Measurements from ENCODE around the gene PFAS. TPM values are rescaled to one million over a fixed set of nuclear protein-coding genes. Genes with fewer than 3 reads are reported as not detected.

PFAS gene
- total and polyA plus RNA-seq, 2 of the 8 experiments (the other 6 are each of a cell fraction or from before 2014, with no cell fraction given) = 88.4 to 248 TPM

DNA sequence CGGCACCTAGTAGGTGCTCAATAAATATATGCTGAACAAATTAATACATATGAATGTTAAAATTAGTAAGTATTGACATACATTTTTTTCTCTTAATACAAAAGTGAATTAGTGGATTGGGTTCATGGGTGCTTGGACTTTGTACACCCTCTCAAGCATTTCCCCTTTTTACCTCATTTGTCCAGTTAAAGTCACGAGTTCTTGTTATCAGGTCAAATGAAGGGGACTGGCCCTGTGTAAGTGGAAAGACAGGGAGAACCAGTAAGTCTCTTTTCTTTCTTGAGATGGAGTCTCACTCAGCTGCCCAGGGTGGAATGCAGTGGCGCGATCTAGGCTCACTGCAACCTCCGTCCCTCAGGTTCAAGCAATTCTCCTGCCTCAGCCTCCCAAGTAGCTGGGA is 25.7 kb downstream of the PFAS start:
- Histone ChIP-seq H3K9ac (replicated peaks in 1 of 4; ENCODE audit: extremely low read depth in 1 of 4, low read depth in 3 of 4, low read length in 3 of 4) (no peak overlapping the region), H2BK120ac (replicated peaks; ENCODE audit: low read depth, low read length) (no peak overlapping the region)
- POLR2A ChIA-PET (ENCODE audit: partially characterized antibody) = interaction anchor here (11.9 to 66.3 kb wide), 2 partner anchors 10 to 32 kb away, joined by 115 to 1521 read pairs; partner anchors contain the start of genes CTC1, PFAS and RANGRF

More for the DNA sequence above, 25.7 kb downstream of the PFAS start:
- Histone ChIP-seq H3K18ac (ENCODE audit: extremely low read depth, low read length) (no peak overlapping the region), H3K4me3 (ENCODE audit: extremely low read depth in 1 of 4, insufficient read depth in 2 of 4, low read depth in 3 of 4, low read length in 4 of 4) (no peak overlapping the region), H3K79me2 (ENCODE audit: control insufficient read depth in 1 of 2, insufficient read depth in 2 of 2, low read length in 2 of 2) (no peaks in the 10 kb centered on the region), H2AFZ (ENCODE audit: low read length) (no peak overlapping the region), H3K23ac (ENCODE audit: insufficient read length) (no peak overlapping the region), H2BK20ac (ENCODE audit: low read length) (no peak overlapping the region), H3K4me1 (replicated peaks in 1 of 4; ENCODE audit: control insufficient read depth in 3 of 4, insufficient read depth in 4 of 4, low read length in 3 of 4) (no peaks in the 10 kb centered on the region; a peak in 1 of 7 replicates), H3K4me2 (ENCODE audit: insufficient read depth in 1 of 2, low read depth in 2 of 2, low read length in 2 of 2) (no peak overlapping the region), H3K14ac (ENCODE audit: insufficient read length) (no peak overlapping the region), H2BK12ac (ENCODE audit: low read depth, low read length) (no peak overlapping the region), H3K27me3 (replicated peaks in 1 of 4; ENCODE audit: control insufficient read depth in 3 of 4, extremely low read depth in 1 of 4, insufficient read depth in 3 of 4, low read length in 3 of 4) (no peaks in the 10 kb centered on the region), H2BK15ac (ENCODE audit: low read length) (no peak overlapping the region), H4K5ac (ENCODE audit: insufficient read length, low read depth, low read length) (no peak overlapping the region), H3K23me2 (ENCODE audit: low read depth, low read length) (0 out of 2 replicates have a peak, but pooled peaks cover 2% of the 10 kb centered on the region), H4K91ac (replicated peaks; ENCODE audit: insufficient read length, low read length) (no peak overlapping the region), H2BK5ac (ENCODE audit: low read depth, low read length) (no peak overlapping the region), H3K9me3 (ENCODE audit: insufficient read depth in 2 of 2, low read depth in 1 of 2, low read length in 1 of 2) (no peaks in the 10 kb centered on the region), H4K20me1 (replicated peaks in 1 of 2; ENCODE audit: control insufficient read depth in 1 of 2, insufficient read depth in 2 of 2, low read length in 2 of 2) (peaks cover 0 to 4% of the 10 kb centered on the region in 2 experiments), H3K79me1 (ENCODE audit: low read depth, low read length) (no peaks in the 10 kb centered on the region), H3K56ac (replicated peaks; ENCODE audit: insufficient read length, low read depth, low read length) (no peak overlapping the region), H2AK5ac (ENCODE audit: low read depth, low read length) (no peak overlapping the region), H4K8ac (ENCODE audit: extremely low read depth, insufficient read depth, low read length) (no peak overlapping the region), H3K4ac (replicated peaks; ENCODE audit: insufficient read length, low read depth, low read length) (no peak overlapping the region), H3K36me3 (ENCODE audit: control insufficient read depth in 2 of 4, insufficient read depth in 4 of 4, low read length in 3 of 4) (peaks cover 0 to 13% (median 9%) of the 10 kb centered on the region in 4 experiments; a peak in 7 of 8 replicates), H3K27ac (ENCODE audit: low read depth, low read length) (no peak overlapping the region)
- no peak for FAIRE-seq
- no peak for TF ChIP-seq RBBP5 (IDR thresholded peaks at IDR 0.05; ENCODE audit: borderline replicate concordance, low read depth, low read length)
- no peak for TF ChIP-seq CEBPB (IDR thresholded peaks at IDR 0.05; ENCODE audit: low read depth, low read length)
- DNase-seq (ENCODE audit: low read depth in 1 of 2, low spot score in 2 of 2) = no peak
- CTCF ChIA-PET (ENCODE audit: partially characterized antibody) = no interaction called here
- 73% methylated on average over 5 of the region's 5 CpGs; no CpG with 5 or more reads in 1 of the 2 experiments for WGBS, 2 experiments (ENCODE audit: extremely low coverage in 1 of 2, insufficient coverage in 1 of 2, insufficient read length in 1 of 2, insufficient replicate concordance in 2 of 2, low coverage in 1 of 2, low lambda C conversion rate in 2 of 2, missing lambda C conversion rate in 1 of 2)
